ENCODE measurements around the gene CDH23. TPM values are rescaled to one million over a fixed set of nuclear protein-coding genes. Genes with fewer than 3 reads are reported as not detected.

CDH23 gene
- total and polyA plus RNA-seq, 2 of the 8 experiments (the other 6 are each of a cell fraction or from before 2014, with no cell fraction given): 1.9 to 4.9 TPM

DNA sequence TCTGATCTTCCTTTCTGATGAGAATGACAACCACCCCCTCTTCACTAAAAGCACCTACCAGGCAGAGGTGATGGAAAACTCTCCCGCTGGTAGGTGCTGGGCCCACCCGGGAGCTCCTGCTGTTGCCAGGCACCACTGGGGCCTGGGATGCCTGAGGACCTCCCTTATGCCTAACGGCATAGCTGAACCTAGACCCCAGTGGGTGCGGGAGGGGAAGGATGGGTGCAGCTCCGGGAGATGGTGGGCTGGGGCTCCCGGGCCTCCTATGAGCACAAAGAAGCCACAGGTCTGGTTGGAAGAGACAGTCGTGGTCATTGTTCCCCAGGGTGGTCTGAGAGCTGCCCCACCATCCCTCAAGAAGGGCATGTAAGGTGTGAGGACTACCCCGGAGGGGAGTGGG, 392.2 kb downstream of the CDH23 start:
- Histone ChIP-seq H3K4me1 (replicated peaks in 1 of 4; ENCODE audit: control insufficient read depth in 3 of 4, insufficient read depth in 4 of 4, low read length in 3 of 4) (no peaks in the 10 kb centered on the region), H2BK12ac (ENCODE audit: low read depth, low read length) (no peak overlapping the region), H4K8ac (ENCODE audit: extremely low read depth, insufficient read depth, low read length) (no peak overlapping the region), H3K4me3 (ENCODE audit: extremely low read depth in 1 of 4, insufficient read depth in 2 of 4, low read depth in 3 of 4, low read length in 4 of 4) (no peak overlapping the region), H3K23me2 (ENCODE audit: low read depth, low read length) (no peaks in the 10 kb centered on the region), H2BK120ac (replicated peaks; ENCODE audit: low read depth, low read length) (no peak overlapping the region), H3K56ac (replicated peaks; ENCODE audit: insufficient read length, low read depth, low read length) (no peak overlapping the region), H3K27ac (ENCODE audit: low read depth, low read length) (no peak overlapping the region), H3K23ac (ENCODE audit: insufficient read length) (no peak overlapping the region), H2AK5ac (ENCODE audit: low read depth, low read length) (no peak overlapping the region), H3K79me1 (ENCODE audit: low read depth, low read length) (no peaks in the 10 kb centered on the region), H2BK15ac (ENCODE audit: low read length) (no peak overlapping the region), H3K4ac (replicated peaks; ENCODE audit: insufficient read length, low read depth, low read length) (no peak overlapping the region), H4K91ac (replicated peaks; ENCODE audit: insufficient read length, low read length) (no peak overlapping the region), H4K5ac (ENCODE audit: insufficient read length, low read depth, low read length) (no peak overlapping the region), H3K36me3 (ENCODE audit: control insufficient read depth in 2 of 4, insufficient read depth in 4 of 4, low read length in 3 of 4) (no peaks in the 10 kb centered on the region), H2BK20ac (ENCODE audit: low read length) (no peak overlapping the region), H3K79me2 (ENCODE audit: control insufficient read depth in 1 of 2, insufficient read depth in 2 of 2, low read length in 2 of 2) (no peaks in the 10 kb centered on the region), H3K27me3 (replicated peaks in 1 of 4; ENCODE audit: control insufficient read depth in 3 of 4, extremely low read depth in 1 of 4, insufficient read depth in 3 of 4, low read length in 3 of 4) (no peaks in the 10 kb centered on the region), H4K20me1 (replicated peaks in 1 of 2; ENCODE audit: control insufficient read depth in 1 of 2, insufficient read depth in 2 of 2, low read length in 2 of 2) (no peaks in the 10 kb centered on the region), H3K14ac (ENCODE audit: insufficient read length) (no peak overlapping the region), H2BK5ac (ENCODE audit: low read depth, low read length) (no peak overlapping the region), H3K4me2 (ENCODE audit: insufficient read depth in 1 of 2, low read depth in 2 of 2, low read length in 2 of 2) (no peak overlapping the region), H3K18ac (ENCODE audit: extremely low read depth, low read length) (no peak overlapping the region), H3K9ac (replicated peaks in 1 of 4; ENCODE audit: extremely low read depth in 1 of 4, low read depth in 3 of 4, low read length in 3 of 4) (no peak overlapping the region), H2AFZ (ENCODE audit: low read length) (no peak overlapping the region), H3K9me3 (ENCODE audit: insufficient read depth in 2 of 2, low read depth in 1 of 2, low read length in 1 of 2) (no peaks in the 10 kb centered on the region)
- ChIA-PET CTCF (ENCODE audit: partially characterized antibody) (interaction anchor here (0.5 to 0.9 kb wide), 3 partner anchors 16 to 34 kb away, joined by 3 read pairs; partner anchors contain the start of gene VSIR), POLR2A (ENCODE audit: partially characterized antibody) (no interaction called here)
- whole genome bisulfite sequencing, 2 experiments (ENCODE audit: extremely low coverage in 1 of 2, insufficient coverage in 1 of 2, insufficient read length in 1 of 2, insufficient replicate concordance in 2 of 2, low coverage in 1 of 2, low lambda C conversion rate in 2 of 2, missing lambda C conversion rate in 1 of 2): 90% methylated on average over 8 of the region's 8 CpGs; no CpG with 5 or more reads in 1 of the 2 experiments
- DNase-seq (ENCODE audit: low read depth in 1 of 2, low spot score in 2 of 2) (no peak), FAIRE-seq (no peak)
- TF ChIP-seq CEBPB (IDR thresholded peaks at IDR 0.05; ENCODE audit: low read depth, low read length) (no peak), YY1 (IDR thresholded peaks at IDR 0.05; ENCODE audit: low read depth, low read length) (no peak), SIRT6 (IDR thresholded peaks at IDR 0.05; ENCODE audit: low read length) (no peak), EZH2 (IDR thresholded peaks at IDR 0.05; ENCODE audit: low read depth, low read length, severe bottlenecking) (no peak), JUN (IDR thresholded peaks at IDR 0.05; ENCODE audit: low read depth, low read length) (no peak), PHF8 (conservative IDR thresholded peaks at IDR 0.05; ENCODE audit: low read depth, low read length) (no peak), RAD21 (IDR thresholded peaks at IDR 0.05 in 1 of 2, conservative IDR thresholded peaks at IDR 0.05 in 1 of 2; ENCODE audit: low read depth in 2 of 2, low read length in 2 of 2) (no peak), NRF1 (IDR thresholded peaks at IDR 0.05; ENCODE audit: low read depth, low read length) (no peak)
- TF ChIP-seq, protein P1, sequence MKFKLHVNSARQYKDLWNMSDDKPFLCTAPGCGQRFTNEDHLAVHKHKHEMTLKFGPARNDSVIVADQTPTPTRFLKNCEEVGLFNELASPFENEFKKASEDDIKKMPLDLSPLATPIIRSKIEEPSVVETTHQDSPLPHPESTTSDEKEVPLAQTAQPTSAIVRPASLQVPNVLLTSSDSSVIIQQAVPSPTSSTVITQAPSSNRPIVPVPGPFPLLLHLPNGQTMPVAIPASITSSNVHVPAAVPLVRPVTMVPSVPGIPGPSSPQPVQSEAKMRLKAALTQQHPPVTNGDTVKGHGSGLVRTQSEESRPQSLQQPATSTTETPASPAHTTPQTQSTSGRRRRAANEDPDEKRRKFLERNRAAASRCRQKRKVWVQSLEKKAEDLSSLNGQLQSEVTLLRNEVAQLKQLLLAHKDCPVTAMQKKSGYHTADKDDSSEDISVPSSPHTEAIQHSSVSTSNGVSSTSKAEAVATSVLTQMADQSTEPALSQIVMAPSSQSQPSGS (IDR thresholded peaks at IDR 0.05; ENCODE audit: low read length): no peak
- TF ChIP-seq, protein P2, sequence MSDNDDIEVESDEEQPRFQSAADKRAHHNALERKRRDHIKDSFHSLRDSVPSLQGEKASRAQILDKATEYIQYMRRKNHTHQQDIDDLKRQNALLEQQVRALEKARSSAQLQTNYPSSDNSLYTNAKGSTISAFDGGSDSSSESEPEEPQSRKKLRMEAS (IDR thresholded peaks at IDR 0.05): no peak
- TF ChIP-seq, protein P3, sequence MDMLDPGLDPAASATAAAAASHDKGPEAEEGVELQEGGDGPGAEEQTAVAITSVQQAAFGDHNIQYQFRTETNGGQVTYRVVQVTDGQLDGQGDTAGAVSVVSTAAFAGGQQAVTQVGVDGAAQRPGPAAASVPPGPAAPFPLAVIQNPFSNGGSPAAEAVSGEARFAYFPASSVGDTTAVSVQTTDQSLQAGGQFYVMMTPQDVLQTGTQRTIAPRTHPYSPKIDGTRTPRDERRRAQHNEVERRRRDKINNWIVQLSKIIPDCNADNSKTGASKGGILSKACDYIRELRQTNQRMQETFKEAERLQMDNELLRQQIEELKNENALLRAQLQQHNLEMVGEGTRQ (IDR thresholded peaks at IDR 0.05; ENCODE audit: low read length): no peak
